ENCODE measurements around the gene NCAPD2.

GRCh38 chr12:6560501-6561205 is 66.8 kb downstream of the NCAPD2 start:
- no peak for TF ChIP-seq CTCF (IDR thresholded peaks at IDR 0.05)
- TF ChIP-seq POLR2AphosphoS5 (IDR thresholded peaks at IDR 0.05), result no peak
- no peak for TF ChIP-seq POLR2A (IDR thresholded peaks at IDR 0.05)
- TF ChIP-seq EP300 (IDR thresholded peaks at IDR 0.05), result no peak
